Cardiac muscle cell (in vitro differentiated cells and primary cell): ENCODE data around the gene ATXN3. TPM values are rescaled to one million over a fixed set of nuclear protein-coding genes. Genes with fewer than 3 reads are reported as not detected.

Experiments used
- DNase-seq, 2 donors: peaks; one replicate each; pipeline versions ENCODE4 v3.0.0 to v3.0.0-alpha.2; 2010 to 2017; ENCODE audit warnings: low read depth in 1 of 2, low spot score in 1 of 2
- H3K27ac ChIP-seq: fragments of 200-600 bp; sonication (generic); 2 replicates; pipeline ENCODE4 v1.5.1; 2016
- H3K27me3 ChIP-seq: fragments of 200-600 bp; sonication (generic); 2 replicates; pipeline ENCODE4 v1.6.0; 2016; ENCODE audit warnings: control low read depth
- H3K36me3 ChIP-seq: fragments of 200-600 bp; sonication (generic); 2 replicates; pipeline ENCODE4 v1.5.1; 2016; ENCODE audit warnings: control low read depth
- H3K4me1 ChIP-seq: fragments of 200-600 bp; sonication (generic); 2 replicates; pipeline ENCODE4 v1.8.1; 2017; ENCODE audit warnings: low read depth, mild to moderate bottlenecking, mixed run types
- H3K4me3 ChIP-seq: fragments of 200-600 bp; sonication (generic); 2 replicates; pipeline ENCODE4 v1.5.1; 2016; ENCODE audit warnings: mild to moderate bottlenecking
- H3K9me3 ChIP-seq: fragments of 200-600 bp; sonication (generic); 2 replicates; pipeline ENCODE4 v1.5.1; 2017; ENCODE audit warnings: low read depth, mild to moderate bottlenecking, control low read depth
- CTCF ChIP-seq: IDR thresholded peaks from 2 replicates; pipeline ENCODE4 v1.5.1; 2012; ENCODE audit warnings: low read depth, mild to moderate bottlenecking, low read length
- polyA plus RNA-seq: library from polyadenylated mRNA; unstranded; fragments of >200 nt; fragmentation: Nextera tagmentation; extraction: Ambion mirVana; gene quantifications from 2 replicates; pipeline ENCODE4 v1.2.1, GENCODE V29; 2016
- total RNA-seq: library from RNA; depleted of rRNA; stranded (reverse); fragments of >200 nt; gene quantifications from 2 replicates; pipeline ENCODE4 v1.2.3, GENCODE V29; 2016

The ATXN3 gene
- total and polyA plus RNA-seq, 2 experiments from 2014 or later: 26.3 to 41.1 TPM

DNA sequence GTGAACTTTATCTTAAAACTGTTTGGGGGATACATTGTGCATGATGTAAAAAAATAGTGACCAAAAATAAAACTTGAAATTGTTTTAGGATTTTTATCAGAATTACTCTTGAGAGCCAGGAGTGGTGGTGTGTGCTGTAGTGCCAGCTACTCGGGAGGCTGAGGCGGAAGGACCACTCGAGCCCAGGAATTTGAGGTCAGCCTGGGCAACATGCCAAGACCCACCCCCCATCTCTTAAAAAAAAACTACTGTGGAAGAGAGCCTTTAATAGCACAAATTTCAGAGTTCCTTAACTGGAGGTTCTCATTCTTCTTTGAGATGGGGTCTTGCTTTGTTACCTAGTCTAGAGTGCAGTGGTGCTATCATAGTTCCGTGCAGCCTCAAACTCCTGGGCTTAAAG, 36.9 kb upstream of the ATXN3 start:
- no peaks in the 10 kb centered on the region for H3K9me3 ChIP-seq
- TF ChIP-seq CTCF: no peak
- H3K4me1 ChIP-seq: no peaks in the 10 kb centered on the region
- no peak overlapping the region for H3K27ac ChIP-seq
- H3K4me3 ChIP-seq: no peak overlapping the region
- peak in 1 of 2 donors; percentile 28 for DNase-seq
- no peaks in the 10 kb centered on the region for H3K27me3 ChIP-seq
- peaks cover 64% of the 10 kb centered on the region for H3K36me3 ChIP-seq

DNA sequence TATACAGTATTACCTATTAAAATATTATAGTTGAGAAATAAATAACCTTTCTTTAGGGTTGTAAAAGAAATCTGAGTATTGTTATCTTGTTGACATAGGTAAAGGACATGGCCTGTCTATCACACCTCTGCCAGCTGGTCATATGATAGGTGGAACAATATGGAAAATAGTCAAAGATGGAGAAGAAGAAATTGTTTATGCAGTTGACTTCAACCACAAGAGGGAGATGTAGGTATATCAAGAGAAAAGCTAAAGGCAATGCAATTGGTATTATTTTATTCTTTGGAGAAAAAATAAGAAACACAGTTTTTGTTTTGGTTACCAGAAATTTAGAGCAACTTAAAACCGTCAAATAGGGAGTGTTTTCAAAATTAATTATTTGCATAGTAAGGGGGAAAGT, 28.9 kb upstream of the ATXN3 start:
- peak; percentile 53 for TF ChIP-seq CTCF
- Histone ChIP-seq H3K36me3 (peaks cover 57% of the 10 kb centered on the region), H3K27ac (no peak overlapping the region)

DNA sequence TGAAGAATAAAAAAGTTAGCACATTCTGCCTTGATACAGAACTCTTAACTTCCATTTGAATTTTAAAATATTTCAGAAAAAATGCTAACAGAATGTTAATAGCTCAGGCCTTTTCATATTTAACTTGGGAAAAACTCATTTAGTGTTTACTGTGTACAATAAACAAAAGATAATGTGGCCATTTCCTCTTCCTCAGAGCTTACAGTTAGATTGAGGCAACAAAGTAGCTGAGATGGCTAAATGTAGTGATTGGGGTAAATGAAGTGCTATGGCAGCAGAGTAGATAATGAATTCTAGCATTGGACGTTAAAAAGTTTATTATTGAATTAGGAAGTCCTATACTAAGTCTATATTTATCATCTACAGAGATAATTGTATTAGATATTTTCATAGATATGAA, 28.1 kb upstream of the ATXN3 start:
- no peak for DNase-seq
- Histone ChIP-seq H3K27me3 (no peaks in the 10 kb centered on the region), H3K36me3 (peaks cover 59% of the 10 kb centered on the region), H3K27ac (no peak overlapping the region), H3K4me3 (no peak overlapping the region), H3K9me3 (no peaks in the 10 kb centered on the region), H3K4me1 (peaks cover 8% of the 10 kb centered on the region)
- no peak for TF ChIP-seq CTCF

More for the DNA sequence above, 28.9 kb upstream of the ATXN3 start:
- H3K9me3 ChIP-seq: no peaks in the 10 kb centered on the region
- H3K27me3 ChIP-seq: no peaks in the 10 kb centered on the region
- no peak overlapping the region for H3K4me3 ChIP-seq
- peak; percentile 2 to 65 for DNase-seq
- H3K4me1 ChIP-seq: peaks cover 2% of the 10 kb centered on the region

- H3K27ac ChIP-seq: peak overlapping the region; percentile 99
These were observed 16.4 kb upstream of the ATXN3 start for GRCh38 chr14:92122761-92123160.

DNA sequence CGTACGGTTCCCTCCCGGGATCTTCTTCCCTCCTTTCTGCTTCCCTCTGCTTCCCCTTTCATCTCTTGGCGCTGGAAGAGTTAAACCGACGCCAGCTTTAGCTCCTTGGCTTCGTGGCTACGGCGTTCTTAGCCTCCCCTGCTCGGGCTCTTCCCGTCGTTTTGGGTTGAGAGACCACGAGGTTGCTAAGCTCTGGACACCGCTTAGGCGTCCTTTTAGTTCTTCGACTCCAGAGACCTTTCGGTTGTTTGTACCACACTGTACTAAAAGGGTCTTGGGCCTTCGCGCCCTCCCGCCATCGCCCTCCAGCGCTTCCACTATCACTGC, 15.9 kb upstream of the ATXN3 start:
- TF ChIP-seq CTCF: no peak
- DNase-seq: peak; percentile 47 to 61
- Histone ChIP-seq H3K27ac (peak overlapping the region; percentile 99), H3K4me1 (peaks cover 5% of the 10 kb centered on the region), H3K9me3 (no peaks in the 10 kb centered on the region), H3K27me3 (no peaks in the 10 kb centered on the region), H3K36me3 (peaks cover 6% of the 10 kb centered on the region), H3K4me3 (peak overlapping the region; percentile 78)

More at GRCh38 chr14:92122761-92123160, 16.4 kb upstream of the ATXN3 start:
- Histone ChIP-seq H3K4me3 (peak overlapping the region; percentile 78), H3K9me3 (no peaks in the 10 kb centered on the region), H3K4me1 (peaks cover 5% of the 10 kb centered on the region), H3K27me3 (no peaks in the 10 kb centered on the region), H3K36me3 (peaks cover 6% of the 10 kb centered on the region)
- DNase-seq: no peak
- TF ChIP-seq CTCF: no peak

DNA sequence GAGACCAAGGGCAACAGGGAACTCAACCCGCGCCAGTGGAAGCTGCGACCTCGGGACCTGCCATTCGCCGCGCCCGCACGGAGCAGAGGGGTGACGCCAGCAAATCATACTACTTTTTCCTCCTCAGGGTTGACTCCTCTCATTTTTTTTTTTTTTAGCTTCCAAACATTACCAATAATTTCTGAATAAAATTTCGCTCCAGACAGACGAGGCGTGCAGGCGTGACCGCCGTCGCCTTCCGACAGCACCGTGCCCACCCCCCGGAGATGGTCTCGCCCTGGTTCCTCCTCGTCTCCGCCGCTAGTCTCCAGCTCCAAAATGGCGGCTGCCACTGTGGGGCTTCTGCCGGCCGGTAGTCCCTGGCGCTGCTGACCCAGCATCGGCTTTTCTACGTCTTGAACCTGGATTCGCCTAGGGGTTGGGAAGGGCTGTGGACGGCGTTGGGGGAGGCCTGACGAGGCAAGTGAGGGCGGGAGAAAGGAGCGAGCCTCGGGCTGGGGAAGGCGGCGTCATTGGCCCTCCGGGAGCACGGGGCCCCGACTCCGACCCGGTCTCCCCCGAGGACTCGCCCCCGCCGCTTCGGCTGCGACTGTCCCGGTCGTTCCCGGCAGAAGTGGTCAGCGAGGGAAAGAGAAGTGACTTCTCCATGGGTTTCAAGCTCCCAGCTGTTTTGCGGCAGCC, 15.4 kb upstream of the ATXN3 start, which contains the start of the genes CPSF2 and NDUFB1:
TSS of gene CPSF2 (plus strand) at position 300 of the 681 bp plus-strand sequence. CDS start 9,016 bp downstream, outside the sequence.
TSS of gene NDUFB1 (minus strand) at position 37 of the 681 bp plus-strand sequence. CDS start 4,069 bp downstream, outside the sequence.
- peak; percentile 84 to 87 for DNase-seq
- H3K27ac ChIP-seq: peak within 1 kb of the TSS; percentile 99
- TF ChIP-seq CTCF: no peak
- H3K9me3 ChIP-seq: no peaks in the 10 kb centered on the region
- H3K4me3 ChIP-seq: peak within 1 kb of the TSS; percentile 78
- peaks cover 5% of the 10 kb centered on the region for H3K4me1 ChIP-seq
- H3K36me3 ChIP-seq: peaks cover 6% of the 10 kb centered on the region
- no peaks in the 10 kb centered on the region for H3K27me3 ChIP-seq
